SK-N-SH (cell line): ENCODE data around the gene CDC42SE2. TPM values are rescaled to one million over a fixed set of nuclear protein-coding genes. Genes with fewer than 3 reads are reported as not detected.

Source experiments
- CTCF ChIA-PET: fragments of 300-600, 350-600 bp; formaldehyde crosslinking; extraction: SDS; loops from one replicate; lab custom pipeline; 2021; lab: Yijun Ruan, JAX
- POLR2A ChIA-PET: fragments of 350-600 bp; sonication (Branson Sonifier 250); formaldehyde crosslinking; extraction: SDS; loops from one replicate; lab custom pipeline; 2020; ENCODE audit warnings: antibody characterized with exemption, inconsistent platforms; lab: Yijun Ruan, JAX
- DNase-seq: peaks from one replicate; pipeline ENCODE4 v3.0.0; 2012
- H2AFZ ChIP-seq: fragments of 200-600 bp; sonication (generic); 2 replicates; pipeline ENCODE4 v1.8.1; 2016; ENCODE audit warnings: antibody characterized with exemption, mild to moderate bottlenecking, low read depth
- H3F3A ChIP-seq: fragments of 200-600 bp; sonication (generic); replicated peaks from 2 replicates; pipeline ENCODE3; 2016; ENCODE audit warnings: antibody characterized with exemption, mild to moderate bottlenecking; ENCODE audit not compliant: insufficient read depth
- H3K27ac ChIP-seq, 2 experiments: fragments of 200-500 bp in 1 of 2; fragments of 200-600 bp in 1 of 2; sonication (Bioruptor generic) in 1 of 2; sonication (generic), shearing (Covaris generic) in 1 of 2; 2 replicates each; pipeline versions ENCODE4 v1.5.1 to v1.6.1; 2014 to 2016; ENCODE audit warnings: low read depth in 2 of 2, inconsistent platforms in 1 of 2, low read length in 1 of 2, mild to moderate bottlenecking in 1 of 2, mixed read lengths in 1 of 2
- H3K27me3 ChIP-seq: fragments of 200-600 bp; sonication (generic), shearing (Covaris generic); 2 replicates; pipeline ENCODE4 v1.6.1; 2016; ENCODE audit warnings: mixed run types; ENCODE audit not compliant: insufficient read depth
- H3K36me3 ChIP-seq, 2 experiments: fragments of 200-500 bp in 1 of 2; fragments of 200-600 bp in 1 of 2; sonication (Bioruptor generic) in 1 of 2; sonication (generic) in 1 of 2; replicated peaks in 1 of 2; 2 replicates each; pipeline versions ENCODE3 to v1.5.1; 2014 to 2016; ENCODE audit warnings: low read length in 1 of 2, mild to moderate bottlenecking in 1 of 2; ENCODE audit not compliant: insufficient read depth in 2 of 2, control insufficient read depth in 1 of 2
- H3K4me1 ChIP-seq, 2 experiments: fragments of 200-500 bp in 1 of 2; fragments of 200-600 bp in 1 of 2; sonication (Bioruptor generic) in 1 of 2; sonication (generic), shearing (Covaris generic) in 1 of 2; 2 replicates each; pipeline versions ENCODE4 v1.5.1 to v1.6.1; 2014 to 2016; ENCODE audit warnings: low read depth in 1 of 2, low read length in 1 of 2, mixed run types in 1 of 2; ENCODE audit not compliant: insufficient read depth in 2 of 2, control insufficient read depth in 1 of 2
- H3K4me2 ChIP-seq: fragments of 200-600 bp; sonication (generic), shearing (Covaris generic); 2 replicates; pipeline ENCODE4 v1.6.1; 2017; ENCODE audit warnings: mixed run types
- H3K4me3 ChIP-seq, 2 experiments: fragments of 200-500 bp in 1 of 2; fragments of 200-600 bp in 1 of 2; sonication (Bioruptor generic) in 1 of 2; sonication (generic), shearing (Covaris generic) in 1 of 2; 2 replicates each; pipeline versions ENCODE4 v1.5.1 to v1.8.1; 2014 to 2016; ENCODE audit warnings: low read depth in 2 of 2, inconsistent platforms in 1 of 2, low read length in 1 of 2, mild to moderate bottlenecking in 1 of 2, mixed read lengths in 1 of 2, moderate library complexity in 1 of 2
- H3K79me2 ChIP-seq: fragments of 200-600 bp; sonication (generic); 2 replicates; pipeline ENCODE4 v1.8.1; 2017; ENCODE audit warnings: mild to moderate bottlenecking; ENCODE audit not compliant: insufficient read depth
- H3K9ac ChIP-seq: fragments of 200-600 bp; sonication (generic); 2 replicates; pipeline ENCODE4 v1.6.1; 2017; ENCODE audit warnings: mixed run types
- H3K9me2 ChIP-seq: fragments of 200-600 bp; sonication (generic); 2 replicates; pipeline ENCODE4 v1.6.1; 2017; ENCODE audit warnings: mixed run types
- H3K9me3 ChIP-seq: fragments of 200-600 bp; sonication (generic); 2 replicates; pipeline ENCODE4 v1.6.1; 2017; ENCODE audit warnings: mixed run types, mild to moderate bottlenecking, moderate library complexity
- H4K20me1 ChIP-seq: fragments of 200-600 bp; sonication (generic); 2 replicates; pipeline ENCODE4 v1.6.1; 2017; ENCODE audit warnings: mild to moderate bottlenecking, mixed run types; ENCODE audit not compliant: insufficient read depth
- ELF1 ChIP-seq: IDR thresholded peaks from 2 replicates; pipeline ENCODE4 v1.4.0; 2012
- EZH2phosphoT487 ChIP-seq: fragments of 200-600 bp; sonication (generic); IDR thresholded peaks from 2 replicates; pipeline ENCODE4 v1.6.1; 2017; ENCODE audit warnings: low read depth, mixed run types, mild to moderate bottlenecking, antibody characterized with exemption, moderate library complexity, borderline replicate concordance
- FOXJ3 ChIP-seq: sonication (generic); formaldehyde crosslinking; IDR thresholded peaks from 2 replicates; pipeline ENCODE4 v1.5.1; 2020; ENCODE audit warnings: mild to moderate bottlenecking, missing genetic modification reagents
- FOXM1 ChIP-seq: IDR thresholded peaks from 2 replicates; pipeline ENCODE4 v1.4.0; 2012; ENCODE audit warnings: low read depth, mild to moderate bottlenecking
- GABPA ChIP-seq: IDR thresholded peaks from 2 replicates; pipeline ENCODE4 v1.4.0; 2012; ENCODE audit warnings: low read depth, mild to moderate bottlenecking
- JUND ChIP-seq: IDR thresholded peaks from 2 replicates; pipeline ENCODE4 v1.4.0; 2012
- NFIC ChIP-seq: IDR thresholded peaks from 2 replicates; pipeline ENCODE4 v1.4.0; 2012; ENCODE audit warnings: borderline replicate concordance
- RAD21 ChIP-seq: IDR thresholded peaks from 2 replicates; pipeline ENCODE4 v1.6.1; 2012; ENCODE audit warnings: mild to moderate bottlenecking, low read length
- RCOR1 ChIP-seq: fragments of 150-350 bp; IDR thresholded peaks from 2 replicates; pipeline ENCODE4 v1.6.1; 2017; ENCODE audit warnings: antibody characterized with exemption, low read length
- RFX5 ChIP-seq: IDR thresholded peaks from 2 replicates; pipeline ENCODE4 v1.6.1; 2012; ENCODE audit warnings: mild to moderate bottlenecking, improper control_type of control experiment, low read length
- SIN3A ChIP-seq: IDR thresholded peaks from 2 replicates; pipeline ENCODE4 v1.6.1; 2012; ENCODE audit warnings: low read depth, mild to moderate bottlenecking, low read length, moderate library complexity, borderline replicate concordance
- TAF1 ChIP-seq: IDR thresholded peaks from 2 replicates; pipeline ENCODE4 v1.6.1; 2012; ENCODE audit warnings: low read depth, mild to moderate bottlenecking, low read length, moderate library complexity, borderline replicate concordance
- TCF12 ChIP-seq: IDR thresholded peaks from 2 replicates; pipeline ENCODE4 v1.4.0; 2012
- YY1 ChIP-seq: IDR thresholded peaks from 2 replicates; pipeline ENCODE4 v1.4.0; 2012; ENCODE audit warnings: low read depth, mild to moderate bottlenecking
- WGBS: methylation state at CpG from one replicate; pipeline ENCODE4 v1.1.6; 2017; ENCODE audit warnings: low lambda C conversion rate; 5-methylcytosine and 5-hydroxymethylcytosine counted together
- polyA plus RNA-seq, 3 experiments: library from polyadenylated mRNA; depleted of rRNA; stranded (reverse); fragments of >200 nt; gene quantifications; 2 replicates each; pipeline ENCODE4 v1.2.3, GENCODE V29; 2012
- TF ChIP-seq, protein P1 (sequence below): IDR thresholded peaks from 2 replicates; pipeline ENCODE4 v1.6.1; 2012; ENCODE audit warnings: mild to moderate bottlenecking, low read depth, low read length, moderate library complexity
- TF ChIP-seq, protein P2 (sequence below): IDR thresholded peaks from 2 replicates; pipeline ENCODE4 v1.4.0; 2012; ENCODE audit warnings: low read depth, borderline replicate concordance
- TF ChIP-seq, protein P3 (sequence below): fragments of 200-600 bp; sonication (generic); IDR thresholded peaks from 2 replicates; pipeline ENCODE4 v1.6.1; 2017; ENCODE audit warnings: antibody characterized with exemption, mild to moderate bottlenecking, moderate library complexity

CDC42SE2 gene
- polyA plus RNA-seq, 1 of the 3 experiments (the other 2 are of a cell fraction), result 8.6 TPM

DNA sequence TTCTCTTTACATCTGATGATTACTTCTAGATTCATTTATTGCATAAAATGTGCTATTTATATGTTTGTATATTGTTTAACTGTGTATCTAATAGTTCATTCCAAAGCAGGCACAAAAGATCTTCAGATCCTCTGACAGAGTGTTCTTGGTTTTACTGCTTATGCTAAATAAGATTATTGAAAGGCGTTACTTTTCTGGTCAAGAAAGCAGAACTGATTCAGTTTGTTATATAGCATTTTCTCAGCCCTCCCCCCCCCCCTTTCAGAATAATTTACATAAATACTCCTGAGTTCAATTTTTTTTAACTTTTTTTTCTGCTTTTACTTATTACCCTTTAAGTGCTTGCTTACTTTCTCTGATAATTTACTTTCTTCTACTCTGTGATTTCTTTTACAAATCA is 15.4 kb downstream of the CDC42SE2 start:
- Histone ChIP-seq H3K9ac (no peak overlapping the region), H4K20me1 (peaks cover 27% of the 10 kb centered on the region), H3K36me3 (no peaks in the 10 kb centered on the region), H3K27me3 (no peaks in the 10 kb centered on the region), H2AFZ (no peak overlapping the region), H3K4me3 (no peak overlapping the region), H3K4me2 (no peak overlapping the region), H3K9me3 (no peaks in the 10 kb centered on the region), H3K27ac (no peak overlapping the region), H3F3A (peaks cover 24% of the 10 kb centered on the region), H3K4me1 (peaks cover 0 to 15% of the 10 kb centered on the region in 2 experiments; a peak in 1 of 4 replicates), H3K9me2 (no peaks in the 10 kb centered on the region)
- ChIA-PET POLR2A (no interaction called here), CTCF (no interaction called here)
- whole genome bisulfite sequencing, result 92% methylated on average over 1 of the region's 1 CpG
- no peak for DNase-seq
- TF ChIP-seq SIN3A (no peak), GABPA (no peak), EZH2phosphoT487 (no peak), RFX5 (no peak), FOXJ3 (no peak), ELF1 (no peak), TAF1 (no peak), YY1 (no peak), TCF12 (no peak), RAD21 (no peak), JUND (no peak)
- TF ChIP-seq, protein P1, sequence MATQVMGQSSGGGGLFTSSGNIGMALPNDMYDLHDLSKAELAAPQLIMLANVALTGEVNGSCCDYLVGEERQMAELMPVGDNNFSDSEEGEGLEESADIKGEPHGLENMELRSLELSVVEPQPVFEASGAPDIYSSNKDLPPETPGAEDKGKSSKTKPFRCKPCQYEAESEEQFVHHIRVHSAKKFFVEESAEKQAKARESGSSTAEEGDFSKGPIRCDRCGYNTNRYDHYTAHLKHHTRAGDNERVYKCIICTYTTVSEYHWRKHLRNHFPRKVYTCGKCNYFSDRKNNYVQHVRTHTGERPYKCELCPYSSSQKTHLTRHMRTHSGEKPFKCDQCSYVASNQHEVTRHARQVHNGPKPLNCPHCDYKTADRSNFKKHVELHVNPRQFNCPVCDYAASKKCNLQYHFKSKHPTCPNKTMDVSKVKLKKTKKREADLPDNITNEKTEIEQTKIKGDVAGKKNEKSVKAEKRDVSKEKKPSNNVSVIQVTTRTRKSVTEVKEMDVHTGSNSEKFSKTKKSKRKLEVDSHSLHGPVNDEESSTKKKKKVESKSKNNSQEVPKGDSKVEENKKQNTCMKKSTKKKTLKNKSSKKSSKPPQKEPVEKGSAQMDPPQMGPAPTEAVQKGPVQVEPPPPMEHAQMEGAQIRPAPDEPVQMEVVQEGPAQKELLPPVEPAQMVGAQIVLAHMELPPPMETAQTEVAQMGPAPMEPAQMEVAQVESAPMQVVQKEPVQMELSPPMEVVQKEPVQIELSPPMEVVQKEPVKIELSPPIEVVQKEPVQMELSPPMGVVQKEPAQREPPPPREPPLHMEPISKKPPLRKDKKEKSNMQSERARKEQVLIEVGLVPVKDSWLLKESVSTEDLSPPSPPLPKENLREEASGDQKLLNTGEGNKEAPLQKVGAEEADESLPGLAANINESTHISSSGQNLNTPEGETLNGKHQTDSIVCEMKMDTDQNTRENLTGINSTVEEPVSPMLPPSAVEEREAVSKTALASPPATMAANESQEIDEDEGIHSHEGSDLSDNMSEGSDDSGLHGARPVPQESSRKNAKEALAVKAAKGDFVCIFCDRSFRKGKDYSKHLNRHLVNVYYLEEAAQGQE, result no peak
- TF ChIP-seq, protein P2, sequence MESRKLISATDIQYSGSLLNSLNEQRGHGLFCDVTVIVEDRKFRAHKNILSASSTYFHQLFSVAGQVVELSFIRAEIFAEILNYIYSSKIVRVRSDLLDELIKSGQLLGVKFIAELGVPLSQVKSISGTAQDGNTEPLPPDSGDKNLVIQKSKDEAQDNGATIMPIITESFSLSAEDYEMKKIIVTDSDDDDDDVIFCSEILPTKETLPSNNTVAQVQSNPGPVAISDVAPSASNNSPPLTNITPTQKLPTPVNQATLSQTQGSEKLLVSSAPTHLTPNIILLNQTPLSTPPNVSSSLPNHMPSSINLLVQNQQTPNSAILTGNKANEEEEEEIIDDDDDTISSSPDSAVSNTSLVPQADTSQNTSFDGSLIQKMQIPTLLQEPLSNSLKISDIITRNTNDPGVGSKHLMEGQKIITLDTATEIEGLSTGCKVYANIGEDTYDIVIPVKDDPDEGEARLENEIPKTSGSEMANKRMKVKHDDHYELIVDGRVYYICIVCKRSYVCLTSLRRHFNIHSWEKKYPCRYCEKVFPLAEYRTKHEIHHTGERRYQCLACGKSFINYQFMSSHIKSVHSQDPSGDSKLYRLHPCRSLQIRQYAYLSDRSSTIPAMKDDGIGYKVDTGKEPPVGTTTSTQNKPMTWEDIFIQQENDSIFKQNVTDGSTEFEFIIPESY, result no peak
- TF ChIP-seq, all 33 proteins: peak for 0
- H3K79me2 ChIP-seq, result peaks cover 94% of the 10 kb centered on the region

DNA sequence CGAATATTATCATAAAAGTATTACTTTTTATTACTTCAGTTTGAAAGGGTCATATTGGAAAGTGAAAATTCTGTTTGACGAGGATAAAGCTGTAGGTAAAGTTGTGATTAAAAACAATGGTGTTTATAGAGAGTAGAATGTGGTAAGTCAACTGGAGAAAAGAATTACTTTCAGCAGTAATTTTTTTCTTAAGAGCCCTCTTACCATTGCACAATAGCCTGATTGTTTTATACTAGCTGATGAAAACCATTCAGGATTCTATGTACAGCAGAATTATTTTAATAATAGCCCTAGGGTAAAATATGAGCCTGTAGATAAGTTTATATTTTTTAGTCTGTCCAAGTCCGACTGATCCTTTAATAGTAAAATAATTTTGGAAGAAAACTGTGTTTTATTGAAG is 16.6 kb downstream of the CDC42SE2 start:
- H3K9ac ChIP-seq, result no peak overlapping the region
- no peak overlapping the region for H3K4me3 ChIP-seq
- no peaks in the 10 kb centered on the region for H3K9me2 ChIP-seq
- WGBS, result 87% methylated on average over 3 of the region's 3 CpGs
- H3K4me1 ChIP-seq, result peaks cover 0 to 15% of the 10 kb centered on the region in 2 experiments; a peak in 1 of 4 replicates
- peaks cover 25% of the 10 kb centered on the region for H4K20me1 ChIP-seq
- H3K79me2 ChIP-seq, result peaks cover 94% of the 10 kb centered on the region
- H2AFZ ChIP-seq, result no peak overlapping the region
- CTCF ChIA-PET, result no interaction called here
- no peaks in the 10 kb centered on the region for H3K36me3 ChIP-seq
- H3K27ac ChIP-seq, result no peak overlapping the region
- POLR2A ChIA-PET, result no interaction called here
- TF ChIP-seq, protein P2, result no peak
- TF ChIP-seq RAD21 (no peak), NFIC (no peak), FOXM1 (no peak), RFX5 (no peak), RCOR1 (no peak)
- TF ChIP-seq, protein P3, sequence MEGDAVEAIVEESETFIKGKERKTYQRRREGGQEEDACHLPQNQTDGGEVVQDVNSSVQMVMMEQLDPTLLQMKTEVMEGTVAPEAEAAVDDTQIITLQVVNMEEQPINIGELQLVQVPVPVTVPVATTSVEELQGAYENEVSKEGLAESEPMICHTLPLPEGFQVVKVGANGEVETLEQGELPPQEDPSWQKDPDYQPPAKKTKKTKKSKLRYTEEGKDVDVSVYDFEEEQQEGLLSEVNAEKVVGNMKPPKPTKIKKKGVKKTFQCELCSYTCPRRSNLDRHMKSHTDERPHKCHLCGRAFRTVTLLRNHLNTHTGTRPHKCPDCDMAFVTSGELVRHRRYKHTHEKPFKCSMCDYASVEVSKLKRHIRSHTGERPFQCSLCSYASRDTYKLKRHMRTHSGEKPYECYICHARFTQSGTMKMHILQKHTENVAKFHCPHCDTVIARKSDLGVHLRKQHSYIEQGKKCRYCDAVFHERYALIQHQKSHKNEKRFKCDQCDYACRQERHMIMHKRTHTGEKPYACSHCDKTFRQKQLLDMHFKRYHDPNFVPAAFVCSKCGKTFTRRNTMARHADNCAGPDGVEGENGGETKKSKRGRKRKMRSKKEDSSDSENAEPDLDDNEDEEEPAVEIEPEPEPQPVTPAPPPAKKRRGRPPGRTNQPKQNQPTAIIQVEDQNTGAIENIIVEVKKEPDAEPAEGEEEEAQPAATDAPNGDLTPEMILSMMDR, result no peak
- no peak overlapping the region for H3K4me2 ChIP-seq
- peaks cover 24% of the 10 kb centered on the region for H3F3A ChIP-seq
- no peak for DNase-seq
- no peaks in the 10 kb centered on the region for H3K27me3 ChIP-seq
- H3K9me3 ChIP-seq, result no peaks in the 10 kb centered on the region
